Measurements from ENCODE around the gene LIMCH1.

DNA sequence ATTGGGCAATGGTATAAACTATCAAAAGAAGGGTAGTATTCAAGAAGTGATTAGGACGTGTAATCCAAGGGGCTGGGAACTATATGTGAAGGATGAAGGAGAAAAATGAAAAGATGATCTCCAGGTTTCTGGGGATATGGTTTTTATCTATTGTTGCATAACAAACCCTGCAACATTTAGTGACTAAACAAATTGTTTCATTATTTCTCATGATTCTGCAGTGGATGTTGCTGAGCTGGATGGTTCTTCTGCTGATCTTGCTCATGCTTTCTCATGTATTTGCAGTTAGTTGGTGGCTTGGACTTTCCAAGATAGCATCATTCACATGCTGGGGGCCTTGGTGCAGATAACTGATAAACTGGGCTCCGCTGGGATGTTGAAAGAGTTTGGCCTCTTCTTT lies 181.5 kb downstream of the LIMCH1 start:
- no peak for TF ChIP-seq POLR2A (IDR thresholded peaks at IDR 0.05)
- TF ChIP-seq CTCF (IDR thresholded peaks at IDR 0.05) = no peak

Data from testis (tissue), 2 donors.